ENCODE results near the gene CDY1. TPM values are rescaled to one million over a fixed set of nuclear protein-coding genes. Genes with fewer than 3 reads are reported as not detected.
"Not testable (repeated sequence)": the region's sequence is repeated elsewhere in the genome, so short reads cannot be mapped to it uniquely, and the experiment has no call there.

The CDY1 gene
- total RNA-seq (not detected), polyA plus RNA-seq (not detected)
- long read RNA-seq, donor 1 = 0 reads
- long read RNA-seq, donor 2 = 0 reads
- long read RNA-seq, donor 3 = 0 reads

- intact Hi-C loops (cut with DNase I); H3K36me3 ChIP-seq; H3K4me1 ChIP-seq (ENCODE audit: insufficient read depth); H3K27ac ChIP-seq; H3K27me3 ChIP-seq; H3K4me3 ChIP-seq; H3K9me3 ChIP-seq; DNase-seq: not testable (repeated sequence)
- no CpG with 5 or more reads among the region's 2 CpGs for WGBS, 3 donors
These were observed at the start of gene CDY1 for GRCh38 chrY:25621817-25622216. Gene CDY1, plus strand, starts transcription at chrY:25622117. Its CDS starts 326 bp downstream, at chrY:25622443.

- H3K27me3 ChIP-seq; H3K27ac ChIP-seq; DNase-seq; H3K9me3 ChIP-seq; H3K4me3 ChIP-seq; H3K36me3 ChIP-seq; intact Hi-C loops (cut with DNase I); H3K4me1 ChIP-seq (ENCODE audit: insufficient read depth): not testable (repeated sequence)
- WGBS, 3 donors = no CpG with 5 or more reads among the region's 2 CpGs
These were observed 28.6 kb upstream of the CDY1 start for GRCh38 chrY:25593336-25593735.

GRCh38 chrY:25620209-25620608 lies 1.7 kb upstream of the CDY1 start:
- H3K27ac ChIP-seq; H3K4me3 ChIP-seq; H3K9me3 ChIP-seq; H3K36me3 ChIP-seq; H3K4me1 ChIP-seq (ENCODE audit: insufficient read depth); H3K27me3 ChIP-seq; intact Hi-C loops (cut with DNase I); DNase-seq: not testable (repeated sequence)

- H3K4me3 ChIP-seq; intact Hi-C loops (cut with DNase I); H3K27me3 ChIP-seq; H3K36me3 ChIP-seq; H3K9me3 ChIP-seq; DNase-seq; H3K4me1 ChIP-seq (ENCODE audit: insufficient read depth); H3K27ac ChIP-seq: not testable (repeated sequence)
- no CpG with 5 or more reads among the region's 3 CpGs for WGBS, 3 donors
These were observed 4.6 kb downstream of the CDY1 start for GRCh38 chrY:25626524-25626923.

GRCh38 chrY:25630383-25631112 lies 8.6 kb downstream of the CDY1 start:
- H3K36me3 ChIP-seq; H3K27ac ChIP-seq; H3K9me3 ChIP-seq; H3K4me3 ChIP-seq; H3K4me1 ChIP-seq (ENCODE audit: insufficient read depth); H3K27me3 ChIP-seq; intact Hi-C loops (cut with DNase I); DNase-seq: not testable (repeated sequence)
- no CpG with 5 or more reads among the region's 4 CpGs for WGBS, 3 donors

GRCh38 chrY:25639852-25640251 lies 17.9 kb downstream of the CDY1 start:
- H3K9me3 ChIP-seq; H3K4me3 ChIP-seq; H3K4me1 ChIP-seq (ENCODE audit: insufficient read depth); DNase-seq; H3K36me3 ChIP-seq; H3K27ac ChIP-seq; H3K27me3 ChIP-seq; intact Hi-C loops (cut with DNase I): not testable (repeated sequence)
- WGBS, 3 donors = no CpG with 5 or more reads among the region's 3 CpGs

GRCh38 chrY:25643024-25643915 lies 21.4 kb downstream of the CDY1 start:
- H3K27ac ChIP-seq; H3K27me3 ChIP-seq; H3K9me3 ChIP-seq; DNase-seq; H3K4me1 ChIP-seq (ENCODE audit: insufficient read depth); intact Hi-C loops (cut with DNase I); H3K4me3 ChIP-seq; H3K36me3 ChIP-seq: not testable (repeated sequence)
- WGBS, 3 donors = no CpG with 5 or more reads among the region's 9 CpGs
